Endothelial cell of umbilical vein (primary cell): ENCODE measurements around the gene GNAS-AS1. TPM values are rescaled to one million over a fixed set of nuclear protein-coding genes. Genes with fewer than 3 reads are reported as not detected.

Source experiments
- BruUV-seq: library from RNA; stranded (reverse); fragments of 400-500 nt; replicated peaks from 2 replicates; lab custom pipeline; 2021; lab: Mats Ljungman, UMichigan
- CTCF ChIA-PET: fragments of 300-600, 350-600 bp; sonication (Branson Sonifier 250); formaldehyde crosslinking; loops from one replicate; lab custom pipeline; 2021; ENCODE audit warnings: antibody characterized with exemption, inconsistent platforms; lab: Charles Lee
- POLR2A ChIA-PET: fragments of 300-600, 350-600 bp; sonication (Branson Sonifier 250); formaldehyde crosslinking; loops from one replicate; lab custom pipeline; 2021; ENCODE audit warnings: antibody characterized with exemption, inconsistent platforms; lab: Charles Lee
- DNase-seq: peaks from one replicate; pipeline ENCODE4 v3.0.0-alpha.2; 2011; ENCODE audit warnings: low read depth, low spot score
- FAIRE-seq: peaks from 2 replicates; lab custom pipeline; 2011; peaks lifted over from hg19 to GRCh38; lab: Jason Lieb, UNC
- H2AFZ ChIP-seq: 2 replicates; pipeline ENCODE4 v1.6.0; 2012; ENCODE audit warnings: low read depth, low read length, control low read depth, inconsistent platforms
- H3K27ac ChIP-seq: 2 replicates; pipeline ENCODE4 v1.5.1; 2011; ENCODE audit warnings: low read depth, mild to moderate bottlenecking, control low read depth, low read length, moderate library complexity; ENCODE audit not compliant: insufficient read depth
- H3K27me3 ChIP-seq, 2 experiments: 2 replicates each; pipeline versions ENCODE4 v1.6.0 to v1.6.1; 2011; ENCODE audit warnings: low read length in 2 of 2, mixed read lengths in 1 of 2; ENCODE audit not compliant: control insufficient read depth in 2 of 2, insufficient read depth in 2 of 2
- H3K36me3 ChIP-seq, 2 experiments: 2 replicates in 1 of 2; 3 replicates in 1 of 2; pipeline ENCODE4 v1.5.1; 2011; ENCODE audit warnings: low read length in 2 of 2, mild to moderate bottlenecking in 1 of 2, moderate library complexity in 1 of 2; ENCODE audit not compliant: control insufficient read depth in 2 of 2, insufficient read depth in 2 of 2; ENCODE audit errors: extremely low read depth in 1 of 2
- H3K4me1 ChIP-seq: 3 replicates; pipeline ENCODE4 v1.5.1; 2011; ENCODE audit warnings: mild to moderate bottlenecking, low read length; ENCODE audit not compliant: control insufficient read depth, insufficient read depth; ENCODE audit errors: extremely low read depth
- H3K4me2 ChIP-seq: 2 replicates; pipeline ENCODE4 v1.6.1; 2011; ENCODE audit warnings: low read length, control low read depth, mixed read lengths; ENCODE audit not compliant: insufficient read depth
- H3K4me3 ChIP-seq, 3 experiments: fragments of 200-600 bp in 1 of 3; sonication (generic), shearing (Covaris generic) in 1 of 3; replicated peaks in 1 of 3; 2 replicates each; pipeline ENCODE4 v1.5.1; 2011 to 2016; ENCODE audit warnings: control low read depth in 3 of 3, low read length in 3 of 3, mild to moderate bottlenecking in 2 of 3, inconsistent platforms in 1 of 3, low read depth in 1 of 3, moderate library complexity in 1 of 3; ENCODE audit not compliant: insufficient read depth in 1 of 3
- H3K79me2 ChIP-seq: 2 replicates; pipeline ENCODE4 v1.6.0; 2012; ENCODE audit warnings: low read length, inconsistent platforms; ENCODE audit not compliant: control insufficient read depth, insufficient read depth
- H3K9ac ChIP-seq: replicated peaks from 2 replicates; pipeline ENCODE3; 2011; ENCODE audit warnings: low read length, control low read depth; ENCODE audit not compliant: insufficient read depth; ENCODE audit errors: extremely low read depth
- H3K9me1 ChIP-seq: replicated peaks from 3 replicates; pipeline ENCODE4 v1.6.0; 2011; ENCODE audit warnings: mild to moderate bottlenecking, low read length; ENCODE audit not compliant: control insufficient read depth, insufficient read depth; ENCODE audit errors: extremely low read depth
- H3K9me3 ChIP-seq: replicated peaks from 2 replicates; pipeline ENCODE4 v1.5.1; 2012; ENCODE audit warnings: low read length, inconsistent platforms; ENCODE audit not compliant: control insufficient read depth, insufficient read depth
- H4K20me1 ChIP-seq: replicated peaks from 2 replicates; pipeline ENCODE3; 2011; ENCODE audit warnings: mild to moderate bottlenecking, low read length; ENCODE audit not compliant: control insufficient read depth, insufficient read depth; ENCODE audit errors: extremely low read depth
- EZH2 ChIP-seq: IDR thresholded peaks from 2 replicates; pipeline ENCODE4 v1.6.1; 2012; ENCODE audit warnings: borderline replicate concordance, low read depth, mild to moderate bottlenecking, moderate library complexity, low read length, inconsistent platforms; ENCODE audit not compliant: severe bottlenecking
- FOS ChIP-seq: IDR thresholded peaks from 2 replicates; pipeline ENCODE4 v1.6.1; 2011; ENCODE audit warnings: mild to moderate bottlenecking, low read length, moderate library complexity, borderline replicate concordance; ENCODE audit not compliant: insufficient read depth
- GATA2 ChIP-seq: IDR thresholded peaks from 2 replicates; pipeline ENCODE4 v1.7.0; 2011; ENCODE audit warnings: low read depth, mild to moderate bottlenecking, moderate library complexity, mixed read lengths, low read length; ENCODE audit not compliant: insufficient read length, insufficient read depth
- JUN ChIP-seq: IDR thresholded peaks from 2 replicates; pipeline ENCODE4 v1.6.1; 2011; ENCODE audit warnings: borderline replicate concordance, low read depth; ENCODE audit not compliant: insufficient read length, insufficient read depth
- MYC ChIP-seq: IDR thresholded peaks from one replicate; pipeline ENCODE4 v1.6.1; 2011; ENCODE audit warnings: mild to moderate bottlenecking, low read depth, low read length
- POLR2A ChIP-seq: IDR thresholded peaks from 2 replicates; pipeline ENCODE4 v1.6.1; 2012; ENCODE audit warnings: low read depth, mild to moderate bottlenecking, control low read depth, low read length
- POLR2AphosphoS5 ChIP-seq: IDR thresholded peaks from 2 replicates; pipeline ENCODE4 v1.6.1; 2012; ENCODE audit warnings: low read depth, mild to moderate bottlenecking, control low read depth, low read length, moderate library complexity; ENCODE audit not compliant: insufficient read depth
- dilution Hi-C: fragments of 300-500 bp; cut with MboI; formaldehyde crosslinking; loops from one replicate; pipeline ENCODE4 v1.15.0; 2019; ENCODE audit warnings: low sequenced_read_pairs; ENCODE audit not compliant: extremely low pct_ligation_motif_present
- intact Hi-C: fragments of 100-400 bp; cut with micrococcal nuclease; formaldehyde crosslinking; loops from one replicate; pipeline ENCODE4 v1.10.0; 2022
- polyA plus RNA-seq, 4 experiments: library from polyadenylated mRNA; depleted of rRNA in 3 of 4; stranded (reverse) in 3 of 4; unstranded in 1 of 4; fragments of >200 nt; gene quantifications; 2 replicates each; pipeline versions ENCODE4 v1.2.1 to v1.2.3, GENCODE V29; 2011 to 2012; ENCODE audit warnings: missing spikeins in 1 of 4
- total RNA-seq: library from RNA; stranded (reverse); gene quantifications from 2 replicates; pipeline ENCODE4 v1.2.3, GENCODE V29; 2021
- TF ChIP-seq, protein P1 (sequence below): IDR thresholded peaks from 2 replicates; pipeline ENCODE4 v1.6.1; 2011; ENCODE audit not compliant: insufficient read depth, insufficient read length
- TF ChIP-seq, protein P2 (sequence below), 2 donors: IDR thresholded peaks; 1 replicate in 1 of 2; 2 replicates in 1 of 2; pipeline ENCODE4 v1.5.1; 2011; ENCODE audit warnings: low read length in 2 of 2, mild to moderate bottlenecking in 2 of 2, moderate library complexity in 2 of 2, control low read depth in 1 of 2, inconsistent platforms in 1 of 2, low read depth in 1 of 2; ENCODE audit not compliant: insufficient read depth in 1 of 2; ENCODE audit errors: extremely low read depth in 1 of 2

GNAS-AS1 gene
- total and polyA plus RNA-seq, 2 donors (not counting 3 experiments of a cell fraction or from before 2014, with no cell fraction given): 0.11 to 0.58 TPM

GRCh38 chr20:58877050-58877975 is 26.6 kb upstream of the GNAS-AS1 start:
- dilution Hi-C loops (no loop called here), intact Hi-C loops (no loop called here)
- Histone ChIP-seq H3K27me3 (peaks cover 0 to 6% of the 10 kb centered on the region in 2 experiments), H3K9me3 (no peaks in the 10 kb centered on the region), H3K4me3 (no peak overlapping the region), H3K9ac (no peak overlapping the region), H3K4me1 (peaks cover 17% of the 10 kb centered on the region), H3K4me2 (no peak overlapping the region), H3K79me2 (no peaks in the 10 kb centered on the region), H3K9me1 (no peaks in the 10 kb centered on the region), H2AFZ (no peak overlapping the region), H3K36me3 (no peaks in the 10 kb centered on the region), H3K27ac (no peak overlapping the region), H4K20me1 (no peaks in the 10 kb centered on the region)
- no TSS peak for BruUV-seq
- FAIRE-seq (no peak), DNase-seq (no peak)
- POLR2A ChIA-PET: no interaction called here
- CTCF ChIA-PET: interaction anchor here (1.3 to 1.9 kb wide), 2 partner anchors 8 to 9 kb away, joined by 4 to 5 read pairs; no protein-coding TSS in a partner anchor
- TF ChIP-seq, protein P1, sequence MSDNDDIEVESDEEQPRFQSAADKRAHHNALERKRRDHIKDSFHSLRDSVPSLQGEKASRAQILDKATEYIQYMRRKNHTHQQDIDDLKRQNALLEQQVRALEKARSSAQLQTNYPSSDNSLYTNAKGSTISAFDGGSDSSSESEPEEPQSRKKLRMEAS: no peak
- TF ChIP-seq MYC (no peak), POLR2AphosphoS5 (no peak), FOS (no peak), EZH2 (no peak), GATA2 (no peak), POLR2A (no peak), JUN (no peak)
- TF ChIP-seq, protein P2, sequence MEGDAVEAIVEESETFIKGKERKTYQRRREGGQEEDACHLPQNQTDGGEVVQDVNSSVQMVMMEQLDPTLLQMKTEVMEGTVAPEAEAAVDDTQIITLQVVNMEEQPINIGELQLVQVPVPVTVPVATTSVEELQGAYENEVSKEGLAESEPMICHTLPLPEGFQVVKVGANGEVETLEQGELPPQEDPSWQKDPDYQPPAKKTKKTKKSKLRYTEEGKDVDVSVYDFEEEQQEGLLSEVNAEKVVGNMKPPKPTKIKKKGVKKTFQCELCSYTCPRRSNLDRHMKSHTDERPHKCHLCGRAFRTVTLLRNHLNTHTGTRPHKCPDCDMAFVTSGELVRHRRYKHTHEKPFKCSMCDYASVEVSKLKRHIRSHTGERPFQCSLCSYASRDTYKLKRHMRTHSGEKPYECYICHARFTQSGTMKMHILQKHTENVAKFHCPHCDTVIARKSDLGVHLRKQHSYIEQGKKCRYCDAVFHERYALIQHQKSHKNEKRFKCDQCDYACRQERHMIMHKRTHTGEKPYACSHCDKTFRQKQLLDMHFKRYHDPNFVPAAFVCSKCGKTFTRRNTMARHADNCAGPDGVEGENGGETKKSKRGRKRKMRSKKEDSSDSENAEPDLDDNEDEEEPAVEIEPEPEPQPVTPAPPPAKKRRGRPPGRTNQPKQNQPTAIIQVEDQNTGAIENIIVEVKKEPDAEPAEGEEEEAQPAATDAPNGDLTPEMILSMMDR (IDR thresholded peaks at IDR 0.05; ENCODE audit: extremely low read depth in 1 of 2, insufficient read depth in 1 of 2, low read depth in 1 of 2, low read length in 2 of 2): no peak
